Hepatocyte (in vitro differentiated cells): ENCODE measurements around the gene HNRNPA0. TPM values are rescaled to one million over a fixed set of nuclear protein-coding genes. Genes with fewer than 3 reads are reported as not detected.

Experiments
- DNase-seq: peaks from one replicate; pipeline ENCODE4 v3.0.0-alpha.2; 2016; ENCODE audit warnings: low spot score
- H2AFZ ChIP-seq: fragments of 200-600 bp; sonication (generic); 2 replicates; pipeline ENCODE4 v1.6.0; 2016; ENCODE audit warnings: antibody characterized with exemption, mild to moderate bottlenecking
- H3K27ac ChIP-seq: fragments of 200-600 bp; sonication (generic); 2 replicates; pipeline ENCODE4 v1.5.1; 2016; ENCODE audit warnings: mild to moderate bottlenecking
- H3K27me3 ChIP-seq: fragments of 200-600 bp; sonication (generic); 2 replicates; pipeline ENCODE4 v1.6.1; 2016
- H3K36me3 ChIP-seq: fragments of 200-600 bp; sonication (generic); replicated peaks from 2 replicates; pipeline ENCODE4 v1.5.1; 2016; ENCODE audit warnings: low read depth; ENCODE audit not compliant: insufficient read depth
- H3K4me1 ChIP-seq: fragments of 200-600 bp; sonication (generic); 2 replicates; pipeline ENCODE4 v1.5.1; 2016; ENCODE audit warnings: mild to moderate bottlenecking, moderate library complexity; ENCODE audit not compliant: insufficient read depth
- H3K4me2 ChIP-seq: fragments of 200-600 bp; sonication (generic); 2 replicates; pipeline ENCODE4 v1.6.0; 2016
- H3K4me3 ChIP-seq: fragments of 200-600 bp; sonication (generic); 2 replicates; pipeline ENCODE4 v1.5.1; 2016; ENCODE audit warnings: mild to moderate bottlenecking
- H3K79me2 ChIP-seq: fragments of 200-600 bp; sonication (generic); 2 replicates; pipeline ENCODE4 v1.6.0; 2017; ENCODE audit warnings: mild to moderate bottlenecking
- H3K9me2 ChIP-seq: fragments of 200-600 bp; sonication (generic); replicated peaks from 2 replicates; pipeline ENCODE4 v1.6.0; 2017; ENCODE audit warnings: mild to moderate bottlenecking; ENCODE audit not compliant: insufficient read depth
- H3K9me3 ChIP-seq: fragments of 200-600 bp; sonication (generic); 2 replicates; pipeline ENCODE4 v1.5.1; 2016; ENCODE audit warnings: low read depth, mild to moderate bottlenecking
- H4K20me1 ChIP-seq: fragments of 200-600 bp; sonication (generic); 2 replicates; pipeline ENCODE4 v1.6.0; 2016; ENCODE audit warnings: mild to moderate bottlenecking; ENCODE audit not compliant: insufficient read depth, poor library complexity, severe bottlenecking
- EZH2 ChIP-seq: fragments of 200-600 bp; sonication (generic); IDR thresholded peaks from 2 replicates; pipeline ENCODE4 v1.6.1; 2016; ENCODE audit warnings: antibody characterized with exemption, mild to moderate bottlenecking, borderline replicate concordance
- EZH2phosphoT487 ChIP-seq: fragments of 200-600 bp; sonication (generic); IDR thresholded peaks from one replicate; pipeline ENCODE4 v1.6.1; 2018; ENCODE audit warnings: antibody characterized with exemption, mild to moderate bottlenecking, low read depth, moderate library complexity; ENCODE audit not compliant: unreplicated experiment, severe bottlenecking
- WGBS: methylation state at CpG from one replicate; pipeline ENCODE4 v1.1.6; 2016; ENCODE audit warnings: low lambda C conversion rate; ENCODE audit errors: missing lambda C conversion rate; 5-methylcytosine and 5-hydroxymethylcytosine counted together
- polyA plus RNA-seq: library from polyadenylated mRNA; unstranded; fragments of >200 nt; fragmentation: Nextera tagmentation; extraction: Ambion mirVana; gene quantifications from 2 replicates; pipeline ENCODE4 v1.2.1, GENCODE V29; 2016
- total RNA-seq: library from RNA; depleted of rRNA; stranded (reverse); fragments of >200 nt; gene quantifications from 2 replicates; pipeline ENCODE4 v1.2.3, GENCODE V29; 2014
- TF ChIP-seq, protein P1 (sequence below): fragments of 200-600 bp; sonication (generic); IDR thresholded peaks from 2 replicates; pipeline ENCODE4 v1.5.1; 2016; ENCODE audit warnings: antibody characterized with exemption, mild to moderate bottlenecking; ENCODE audit not compliant: poor library complexity

The HNRNPA0 gene
- total and polyA plus RNA-seq, 2 experiments from 2014 or later: 15.8 to 30.8 TPM

DNA sequence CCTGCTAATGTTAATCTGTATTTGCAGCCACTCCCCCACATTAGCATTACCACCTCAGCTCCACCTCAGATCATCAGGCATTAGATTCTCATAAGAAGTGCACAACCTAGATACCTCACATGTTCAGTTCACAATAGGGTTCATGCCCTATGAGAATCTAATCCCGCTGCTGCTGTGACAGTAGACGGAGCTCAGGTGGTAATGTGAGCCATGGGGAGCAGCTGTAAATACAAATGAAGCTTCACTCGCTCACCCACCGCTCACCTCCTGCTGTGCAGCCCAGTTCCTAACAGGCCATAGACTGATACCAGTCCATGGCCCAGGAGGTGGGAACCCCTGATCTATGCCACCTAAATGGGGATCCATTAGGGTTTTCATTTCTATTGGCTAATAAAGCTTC lies 6.1 kb upstream of the HNRNPA0 start:
- no peak for DNase-seq
- peaks cover 2% of the 10 kb centered on the region for H3K4me1 ChIP-seq
- no peaks in the 10 kb centered on the region for H4K20me1 ChIP-seq
- no peaks in the 10 kb centered on the region for H3K36me3 ChIP-seq
- no peak overlapping the region for H2AFZ ChIP-seq
- no peak overlapping the region for H3K4me2 ChIP-seq
- no peaks in the 10 kb centered on the region for H3K9me3 ChIP-seq
- 94% methylated on average over 4 of the region's 4 CpGs for WGBS
- no peak for TF ChIP-seq EZH2
- TF ChIP-seq, protein P1, sequence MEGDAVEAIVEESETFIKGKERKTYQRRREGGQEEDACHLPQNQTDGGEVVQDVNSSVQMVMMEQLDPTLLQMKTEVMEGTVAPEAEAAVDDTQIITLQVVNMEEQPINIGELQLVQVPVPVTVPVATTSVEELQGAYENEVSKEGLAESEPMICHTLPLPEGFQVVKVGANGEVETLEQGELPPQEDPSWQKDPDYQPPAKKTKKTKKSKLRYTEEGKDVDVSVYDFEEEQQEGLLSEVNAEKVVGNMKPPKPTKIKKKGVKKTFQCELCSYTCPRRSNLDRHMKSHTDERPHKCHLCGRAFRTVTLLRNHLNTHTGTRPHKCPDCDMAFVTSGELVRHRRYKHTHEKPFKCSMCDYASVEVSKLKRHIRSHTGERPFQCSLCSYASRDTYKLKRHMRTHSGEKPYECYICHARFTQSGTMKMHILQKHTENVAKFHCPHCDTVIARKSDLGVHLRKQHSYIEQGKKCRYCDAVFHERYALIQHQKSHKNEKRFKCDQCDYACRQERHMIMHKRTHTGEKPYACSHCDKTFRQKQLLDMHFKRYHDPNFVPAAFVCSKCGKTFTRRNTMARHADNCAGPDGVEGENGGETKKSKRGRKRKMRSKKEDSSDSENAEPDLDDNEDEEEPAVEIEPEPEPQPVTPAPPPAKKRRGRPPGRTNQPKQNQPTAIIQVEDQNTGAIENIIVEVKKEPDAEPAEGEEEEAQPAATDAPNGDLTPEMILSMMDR: no peak
- TF ChIP-seq EZH2phosphoT487: no peak
- H3K9me2 ChIP-seq: no peaks in the 10 kb centered on the region
- H3K4me3 ChIP-seq: no peak overlapping the region
- no peaks in the 10 kb centered on the region for H3K79me2 ChIP-seq
- H3K27ac ChIP-seq: no peak overlapping the region
- no peaks in the 10 kb centered on the region for H3K27me3 ChIP-seq

GRCh38 chr5:137758715-137759306 lies 4.6 kb upstream of the HNRNPA0 start:
- Histone ChIP-seq H2AFZ (no peak overlapping the region), H3K27ac (no peak overlapping the region), H3K9me2 (no peaks in the 10 kb centered on the region), H3K4me2 (no peak overlapping the region), H3K27me3 (no peaks in the 10 kb centered on the region), H3K9me3 (no peaks in the 10 kb centered on the region), H3K36me3 (no peaks in the 10 kb centered on the region), H4K20me1 (no peaks in the 10 kb centered on the region), H3K4me3 (no peak overlapping the region), H3K4me1 (peaks cover 4% of the 10 kb centered on the region), H3K79me2 (peaks cover 2% of the 10 kb centered on the region)
- TF ChIP-seq EZH2phosphoT487: no peak
- TF ChIP-seq EZH2: no peak
- DNase-seq: no peak
- 71% methylated on average over 6 of the region's 6 CpGs for WGBS

- no peak overlapping the region for H3K4me3 ChIP-seq
- no peak for DNase-seq
- H3K4me2 ChIP-seq: no peak overlapping the region
- WGBS: 87% methylated on average over 4 of the region's 4 CpGs
- H3K27me3 ChIP-seq: no peaks in the 10 kb centered on the region
- H3K27ac ChIP-seq: no peak overlapping the region
- no peak overlapping the region for H2AFZ ChIP-seq
- peaks cover 9% of the 10 kb centered on the region for H3K79me2 ChIP-seq
- H4K20me1 ChIP-seq: peaks cover 4% of the 10 kb centered on the region
- no peaks in the 10 kb centered on the region for H3K9me2 ChIP-seq
- H3K4me1 ChIP-seq: peaks cover 4% of the 10 kb centered on the region
- no peaks in the 10 kb centered on the region for H3K9me3 ChIP-seq
- H3K36me3 ChIP-seq: no peaks in the 10 kb centered on the region
- TF ChIP-seq EZH2phosphoT487: no peak
- TF ChIP-seq, protein P1: no peak
- TF ChIP-seq EZH2: no peak
Observed at GRCh38 chr5:137758121-137758520, 4.0 kb upstream of the HNRNPA0 start.

GRCh38 chr5:137757634-137758033 lies 3.5 kb upstream of the HNRNPA0 start:
- Histone ChIP-seq H3K9me2 (no peaks in the 10 kb centered on the region), H4K20me1 (peaks cover 9% of the 10 kb centered on the region), H3K27ac (no peak overlapping the region), H3K4me2 (no peak overlapping the region), H2AFZ (no peak overlapping the region), H3K9me3 (no peaks in the 10 kb centered on the region), H3K79me2 (peaks cover 14% of the 10 kb centered on the region), H3K4me1 (peaks cover 4% of the 10 kb centered on the region), H3K4me3 (no peak overlapping the region), H3K36me3 (no peaks in the 10 kb centered on the region), H3K27me3 (no peaks in the 10 kb centered on the region)
- no peak for DNase-seq
- TF ChIP-seq EZH2phosphoT487 (no peak), EZH2 (no peak)
- TF ChIP-seq, protein P1: no peak
- 94% methylated on average over 5 of the region's 5 CpGs for WGBS
